Measurements from ENCODE around the gene PDE7B.

GRCh38 chr6:136186363-136186762 is 334.9 kb downstream of the PDE7B start:
- no peak for TF ChIP-seq CTCF (IDR thresholded peaks at IDR 0.05 in 8 of 11, conservative IDR thresholded peaks at IDR 0.05 in 3 of 11)
- no peak for TF ChIP-seq POLR2A (IDR thresholded peaks at IDR 0.05)
